GM19397 (cell line): Measurements from ENCODE around the gene MINK1.
"Not testable (repeated sequence)": the region's sequence is repeated elsewhere in the genome, so short reads cannot be mapped to it uniquely, and the experiment has no call there.

Source experiments
- ATAC-seq: cut with Tn5 transposase; IDR thresholded peaks from one replicate; pipeline ENCODE4 v1.9.1; 2021; ENCODE audit warnings: mild to moderate bottlenecking, moderate library complexity; ENCODE audit not compliant: unreplicated experiment

The MINK1 gene

DNA sequence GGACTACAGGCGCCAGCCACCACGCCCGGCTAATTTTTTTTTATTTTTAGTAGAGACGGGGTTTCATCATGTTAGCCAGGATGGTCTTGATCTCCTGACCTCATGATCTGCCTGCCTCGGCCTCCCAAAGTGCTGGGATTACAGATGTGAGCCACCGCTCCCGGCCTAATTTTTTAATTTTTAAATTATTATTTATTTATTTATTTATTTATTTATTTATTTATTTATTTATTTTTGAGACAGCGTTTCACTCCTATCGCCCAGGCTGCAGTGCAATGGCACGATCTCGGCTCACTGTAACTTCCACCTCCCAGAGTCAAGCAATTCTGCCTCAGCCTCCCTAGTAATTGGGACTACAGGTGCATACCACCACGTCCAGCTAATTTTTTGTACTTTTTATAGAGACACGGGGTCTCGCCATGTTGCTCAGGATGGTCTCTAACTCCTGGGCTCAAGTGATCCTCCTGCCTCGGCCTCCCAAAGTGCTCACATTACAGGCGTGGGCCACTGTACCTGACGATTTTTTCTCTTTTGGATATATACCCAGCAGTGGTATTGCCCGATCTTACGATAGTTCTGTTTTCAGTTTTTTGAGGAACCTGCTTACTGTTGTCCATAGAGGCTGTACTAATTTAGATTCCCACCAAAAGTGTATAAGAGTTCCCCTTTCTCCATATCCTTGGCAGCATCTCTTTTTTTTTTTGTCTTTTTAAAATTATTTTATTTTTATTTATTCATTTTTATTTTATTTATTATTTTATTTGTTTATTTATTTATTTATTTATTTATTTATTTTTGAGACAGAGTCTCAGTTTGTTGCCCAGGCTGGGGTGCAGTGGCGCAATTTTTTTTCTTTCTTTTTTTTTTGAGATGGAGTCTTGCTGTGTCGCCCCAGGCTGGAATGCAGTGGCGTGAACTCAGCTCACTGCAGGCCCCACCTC is 36.2 kb downstream of the MINK1 start:
- not testable (repeated sequence) for ATAC-seq

DNA sequence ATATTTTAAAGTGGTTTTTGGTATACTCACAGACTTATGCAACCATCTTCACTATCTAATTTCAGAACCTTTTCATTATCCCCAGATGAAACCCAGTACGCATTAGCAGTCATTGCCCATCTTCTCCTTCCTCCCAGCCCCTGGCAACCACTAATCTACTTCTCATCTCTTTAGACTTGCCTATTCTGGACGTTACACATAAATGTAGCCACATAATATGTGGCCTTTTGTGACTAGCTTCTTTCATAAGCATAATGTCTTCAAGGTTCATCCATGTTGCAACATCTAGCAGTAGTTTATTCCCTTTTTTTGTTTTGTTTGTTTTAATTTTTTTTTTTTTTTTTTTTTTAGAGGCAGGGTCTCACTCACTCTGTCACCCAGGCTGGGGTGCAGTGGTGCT is 37.7 kb downstream of the MINK1 start:
- no peak for ATAC-seq

DNA sequence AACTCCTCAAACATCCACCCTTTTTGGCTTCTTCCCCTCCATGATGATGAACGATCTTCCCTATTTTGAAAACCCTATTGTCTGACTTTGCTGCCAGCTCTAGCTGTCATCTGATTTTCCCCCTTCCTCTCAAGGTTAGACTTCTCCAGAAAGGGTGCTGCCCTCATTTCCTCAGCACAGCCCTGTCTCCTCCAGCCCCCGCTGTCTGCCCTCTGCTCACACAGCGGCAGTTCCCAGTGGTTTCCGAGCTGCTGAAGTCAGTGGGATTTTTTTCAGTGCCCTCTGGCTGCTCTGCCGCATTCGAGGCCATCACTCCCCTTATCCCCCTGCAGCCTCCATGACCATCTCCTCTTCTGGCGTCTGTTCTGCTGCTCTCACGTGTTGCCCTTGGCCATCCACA is 39.6 kb downstream of the MINK1 start:
- ATAC-seq: no peak

DNA sequence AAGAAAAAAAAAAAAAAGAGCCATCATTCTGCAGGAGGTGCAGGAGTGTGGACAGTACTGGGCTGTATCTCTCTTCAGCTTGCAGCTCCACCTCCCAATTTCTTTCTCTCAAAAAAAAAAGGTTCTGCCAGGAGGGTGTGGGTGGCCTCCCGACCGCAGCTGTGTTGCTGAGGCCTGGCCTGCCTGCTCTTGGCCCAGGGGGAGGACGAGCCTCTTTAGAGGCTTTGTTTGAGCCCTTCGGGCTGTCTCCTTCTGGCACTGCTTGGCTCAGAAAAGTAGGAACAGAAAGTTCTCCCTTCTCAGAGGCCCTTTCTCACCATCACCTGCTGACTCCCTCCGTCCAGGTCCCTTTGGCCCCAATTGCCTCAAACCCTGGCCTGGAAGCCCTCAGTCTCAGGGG is 43.9 kb downstream of the MINK1 start:
- ATAC-seq: no peak

DNA sequence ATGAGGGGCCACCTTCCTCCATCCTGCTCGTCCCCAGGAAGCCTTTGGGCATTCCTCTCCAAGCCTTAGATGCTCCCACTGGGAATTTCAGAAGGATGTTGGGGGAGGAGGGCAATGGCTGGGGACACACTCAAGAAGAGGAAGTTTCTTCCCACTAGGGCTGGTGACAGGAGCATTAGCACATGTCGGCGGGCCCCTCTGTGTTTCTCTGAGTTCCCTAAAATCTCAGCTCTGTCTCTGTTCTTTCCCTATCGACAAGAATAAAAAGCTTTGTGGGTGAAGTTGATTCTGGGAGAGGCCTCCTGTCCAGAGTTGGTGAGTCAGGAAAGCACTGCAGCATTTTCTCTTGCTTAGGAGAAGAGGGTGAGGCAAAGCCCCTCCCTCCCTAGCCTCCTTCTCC is 46.5 kb downstream of the MINK1 start:
- no peak for ATAC-seq

DNA sequence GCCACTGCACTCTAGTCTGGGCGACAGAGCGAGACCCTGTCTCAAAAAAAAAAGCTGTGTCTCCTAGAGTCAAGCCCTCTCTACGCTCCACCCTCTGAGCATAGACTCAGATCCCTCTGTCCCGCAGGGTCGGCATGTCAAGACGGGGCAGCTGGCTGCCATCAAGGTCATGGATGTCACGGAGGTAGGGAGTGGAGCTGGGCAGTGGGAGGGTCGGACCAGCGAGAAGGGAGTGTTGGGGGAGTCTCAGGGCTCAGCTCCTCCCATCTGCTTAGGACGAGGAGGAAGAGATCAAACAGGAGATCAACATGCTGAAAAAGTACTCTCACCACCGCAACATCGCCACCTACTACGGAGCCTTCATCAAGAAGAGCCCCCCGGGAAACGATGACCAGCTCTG is 47.7 kb downstream of the MINK1 start:
- no peak for ATAC-seq

DNA sequence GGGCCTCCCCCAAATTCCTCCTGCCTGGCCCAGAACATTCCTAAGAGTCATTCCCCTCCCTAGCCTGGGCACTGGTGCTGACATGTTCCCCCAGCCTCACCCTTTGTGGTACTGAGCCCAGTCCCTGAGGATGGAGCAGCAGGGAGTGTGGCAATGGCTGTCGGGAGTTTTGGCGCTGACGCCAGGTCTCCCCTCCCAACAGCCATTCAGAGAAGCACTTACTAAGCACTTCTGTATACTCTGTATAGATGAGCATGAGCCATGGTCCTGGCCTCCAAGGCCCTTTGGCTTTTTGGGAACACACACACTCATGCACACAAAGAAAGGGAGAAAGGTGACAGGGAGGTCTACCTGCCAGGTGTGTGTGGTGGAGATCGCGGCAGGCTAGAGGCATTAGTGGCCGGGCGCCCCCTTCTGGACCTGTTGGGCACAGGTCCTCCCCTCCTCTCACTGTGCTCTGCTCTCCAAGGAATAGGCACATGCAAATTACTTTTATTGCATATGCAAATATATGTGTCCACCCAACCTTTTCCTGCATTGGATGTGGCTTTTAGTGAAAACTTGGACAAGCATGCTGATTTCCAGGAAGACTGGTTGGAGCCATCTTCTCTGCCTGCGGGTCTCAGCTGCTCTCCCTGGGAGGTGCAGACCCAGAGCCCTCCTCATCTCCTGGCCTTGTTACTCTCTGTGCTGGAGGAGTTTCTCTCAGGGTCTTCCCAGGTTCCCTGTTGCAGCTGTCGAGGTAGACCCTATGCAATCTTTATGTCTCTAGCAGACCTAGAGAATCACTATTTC is 48.8 kb downstream of the MINK1 start:
- no peak for ATAC-seq

DNA sequence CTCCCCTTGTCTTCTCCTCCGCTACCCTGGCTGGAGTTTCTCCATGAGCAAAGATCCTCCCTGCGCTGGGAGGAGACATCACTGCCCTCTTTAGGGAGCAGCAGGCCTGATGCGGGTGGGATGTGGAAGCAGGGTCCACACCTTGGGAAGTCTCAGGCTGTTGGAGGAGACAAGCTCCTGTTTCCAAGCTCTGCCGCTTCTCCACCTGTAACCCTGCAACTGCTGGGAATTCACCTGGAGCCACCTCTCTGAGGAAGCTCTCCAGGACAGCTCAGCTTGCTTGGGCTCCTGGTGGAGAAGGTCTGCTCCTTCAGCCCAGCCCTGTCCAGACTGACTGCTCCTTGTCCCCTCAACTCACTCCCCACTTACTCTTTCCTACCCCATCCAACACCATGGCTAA is 51.3 kb downstream of the MINK1 start:
- ATAC-seq: no peak

DNA sequence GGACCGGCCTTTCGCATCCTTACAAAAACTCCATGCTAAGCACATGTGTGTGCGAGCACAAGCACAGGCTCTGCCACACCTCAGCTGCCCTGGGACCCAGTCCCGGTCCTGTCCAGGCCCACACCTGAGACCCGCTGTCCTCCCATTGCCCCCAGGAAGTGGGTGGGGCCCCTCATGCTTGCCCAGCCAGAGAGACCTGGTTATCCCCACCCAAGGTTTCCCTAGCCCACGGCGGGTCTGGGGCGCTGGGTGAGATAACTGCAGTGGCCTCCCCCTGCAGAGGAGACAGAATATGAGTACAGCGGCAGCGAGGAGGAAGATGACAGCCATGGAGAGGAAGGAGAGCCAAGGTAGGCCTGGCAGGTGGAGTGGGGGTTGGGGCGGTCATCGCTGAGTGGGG is 53.7 kb downstream of the MINK1 start:
- no peak for ATAC-seq

DNA sequence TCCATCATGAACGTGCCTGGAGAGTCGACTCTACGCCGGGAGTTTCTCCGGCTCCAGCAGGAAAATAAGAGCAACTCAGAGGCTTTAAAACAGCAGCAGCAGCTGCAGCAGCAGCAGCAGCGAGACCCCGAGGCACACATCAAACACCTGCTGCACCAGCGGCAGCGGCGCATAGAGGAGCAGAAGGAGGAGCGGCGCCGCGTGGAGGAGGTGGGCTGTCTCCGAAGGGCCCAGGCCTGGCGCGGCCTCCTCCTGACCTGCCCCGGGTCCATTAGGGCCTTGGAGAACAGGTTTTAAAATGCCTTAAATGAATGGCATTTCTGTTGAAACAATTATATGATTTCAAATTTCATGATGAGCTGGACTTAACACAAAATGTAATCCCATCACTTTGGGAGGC is 54.4 kb downstream of the MINK1 start:
- no peak for ATAC-seq

DNA sequence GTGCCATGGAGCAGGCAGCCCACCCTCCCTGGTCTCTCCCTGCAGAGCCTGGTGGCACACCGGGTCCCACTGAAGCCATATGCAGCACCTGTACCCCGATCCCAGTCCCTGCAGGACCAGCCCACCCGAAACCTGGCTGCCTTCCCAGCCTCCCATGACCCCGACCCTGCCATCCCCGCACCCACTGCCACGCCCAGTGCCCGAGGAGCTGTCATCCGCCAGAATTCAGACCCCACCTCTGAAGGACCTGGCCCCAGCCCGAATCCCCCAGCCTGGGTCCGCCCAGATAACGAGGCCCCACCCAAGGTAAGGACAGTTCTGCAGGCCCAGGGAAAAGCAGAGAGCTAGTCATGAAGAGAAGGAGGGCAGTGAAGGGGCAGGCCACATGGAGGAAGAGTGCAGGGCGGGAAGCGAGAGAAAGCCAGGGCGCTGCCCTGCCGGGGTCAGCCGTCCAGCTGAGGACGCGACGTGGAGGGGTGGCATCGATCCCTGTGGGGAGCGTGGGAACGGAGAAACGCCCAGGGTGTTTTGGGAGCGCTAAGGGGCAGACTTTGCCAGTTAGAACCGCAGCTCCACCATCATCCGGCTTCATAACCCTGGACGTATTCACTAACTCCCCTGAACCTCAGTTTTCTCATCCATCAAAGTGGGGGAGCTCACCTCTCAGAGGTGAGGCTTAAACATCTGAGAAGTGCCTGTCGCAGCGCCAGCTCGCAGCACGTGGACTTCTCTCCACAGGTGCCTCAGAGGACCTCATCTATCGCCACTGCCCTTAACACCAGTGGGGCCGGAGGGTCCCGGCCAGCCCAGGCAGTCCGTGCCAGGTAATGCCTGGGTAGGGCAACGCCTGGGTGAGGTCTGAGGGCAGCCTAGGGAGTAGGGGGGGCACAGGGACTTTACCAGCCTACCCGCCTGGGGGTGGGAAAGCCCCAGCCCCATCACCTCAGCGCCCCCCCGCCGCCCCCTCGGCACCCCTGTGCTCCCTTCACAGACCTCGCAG is 58.6 kb downstream of the MINK1 start:
- no peak for ATAC-seq

DNA sequence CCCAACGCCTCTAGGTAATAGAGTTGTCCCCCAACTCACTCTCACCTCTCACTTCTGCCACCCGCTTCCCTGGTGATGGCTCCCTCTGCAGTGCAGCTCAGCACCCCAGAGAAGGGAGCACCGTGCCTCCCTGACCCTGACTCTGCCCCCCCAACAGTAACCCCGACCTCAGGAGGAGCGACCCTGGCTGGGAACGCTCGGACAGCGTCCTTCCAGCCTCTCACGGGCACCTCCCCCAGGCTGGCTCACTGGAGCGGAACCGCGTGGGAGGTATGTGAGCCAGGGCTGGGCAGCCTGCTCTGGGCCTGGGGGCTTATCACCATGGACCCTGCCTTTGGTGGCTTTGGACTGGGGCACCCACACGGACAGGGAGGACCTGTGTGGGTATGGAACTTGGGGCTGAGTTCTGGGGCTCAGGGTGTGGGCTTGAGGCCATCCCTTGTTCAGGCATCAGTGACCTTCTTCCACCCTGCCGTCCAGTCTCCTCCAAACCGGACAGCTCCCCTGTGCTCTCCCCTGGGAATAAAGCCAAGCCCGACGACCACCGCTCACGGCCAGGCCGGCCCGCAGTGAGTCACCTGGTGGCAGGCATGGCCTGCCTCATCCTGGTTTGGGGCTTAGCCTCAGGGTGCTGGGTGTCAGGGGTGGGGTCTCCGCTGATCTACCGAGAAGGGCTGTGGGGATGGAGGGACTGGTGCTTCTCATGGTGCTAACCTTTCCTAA is 59.5 kb downstream of the MINK1 start:
- ATAC-seq: no peak

DNA sequence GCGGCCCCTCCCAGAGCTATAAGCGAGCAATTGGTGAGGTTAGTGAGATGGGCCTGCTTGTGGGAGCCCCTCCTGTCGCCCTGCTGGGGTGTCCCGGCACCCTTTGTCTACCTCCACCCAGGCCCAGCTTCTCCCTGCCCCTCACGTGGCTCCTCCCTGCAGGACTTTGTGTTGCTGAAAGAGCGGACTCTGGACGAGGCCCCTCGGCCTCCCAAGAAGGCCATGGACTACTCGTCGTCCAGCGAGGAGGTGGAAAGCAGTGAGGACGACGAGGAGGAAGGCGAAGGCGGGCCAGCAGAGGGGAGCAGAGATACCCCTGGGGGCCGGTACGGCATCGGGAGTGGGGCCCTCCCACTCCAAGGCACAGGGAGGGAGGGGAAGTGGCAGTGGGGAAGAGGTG is 60.1 kb downstream of the MINK1 start:
- no peak for ATAC-seq

DNA sequence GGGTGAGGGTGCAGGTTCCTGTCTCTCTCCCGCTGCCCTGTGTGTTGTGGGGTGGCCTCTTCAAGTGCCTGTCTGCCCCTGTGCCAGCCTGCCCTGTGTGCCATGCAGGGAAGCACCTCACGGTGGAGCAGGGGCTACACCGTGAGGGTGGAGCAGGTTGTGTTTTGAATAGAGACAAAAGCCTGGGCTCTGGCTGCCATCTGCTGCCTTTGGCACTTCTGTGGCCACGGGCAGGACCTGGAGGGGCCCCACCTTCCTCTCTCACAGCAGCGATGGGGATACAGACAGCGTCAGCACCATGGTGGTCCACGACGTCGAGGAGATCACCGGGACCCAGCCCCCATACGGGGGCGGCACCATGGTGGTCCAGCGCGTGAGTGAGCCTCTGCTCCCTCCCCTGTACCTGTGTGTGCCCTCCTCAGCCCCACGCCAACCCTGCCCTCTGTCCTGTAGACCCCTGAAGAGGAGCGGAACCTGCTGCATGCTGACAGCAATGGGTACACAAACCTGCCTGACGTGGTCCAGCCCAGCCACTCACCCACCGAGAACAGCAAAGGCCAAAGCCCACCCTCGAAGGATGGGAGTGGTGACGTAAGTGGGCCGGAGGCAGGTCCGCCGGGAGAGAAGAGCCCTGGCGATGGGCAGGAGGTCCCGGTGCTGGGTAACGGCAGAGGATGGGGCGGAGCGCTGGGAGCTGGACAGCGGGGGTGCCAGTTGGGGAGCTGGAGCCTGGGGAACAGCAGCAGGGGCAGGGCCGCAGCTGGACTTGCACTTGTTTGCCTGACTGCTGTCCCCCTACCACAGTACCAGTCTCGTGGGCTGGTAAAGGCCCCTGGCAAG is 60.8 kb downstream of the MINK1 start:
- ATAC-seq: no peak

DNA sequence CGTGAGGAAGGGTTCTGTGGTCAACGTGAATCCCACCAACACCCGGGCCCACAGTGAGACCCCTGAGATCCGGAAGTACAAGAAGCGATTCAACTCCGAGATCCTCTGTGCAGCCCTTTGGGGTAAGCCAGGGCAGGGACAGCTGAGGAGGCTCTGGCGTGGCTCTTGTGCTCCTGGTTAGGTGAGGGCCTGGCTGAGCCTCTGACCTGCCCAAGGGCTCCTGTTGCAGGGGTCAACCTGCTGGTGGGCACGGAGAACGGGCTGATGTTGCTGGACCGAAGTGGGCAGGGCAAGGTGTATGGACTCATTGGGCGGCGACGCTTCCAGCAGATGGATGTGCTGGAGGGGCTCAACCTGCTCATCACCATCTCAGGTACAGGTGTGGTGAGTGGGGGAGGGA is 62.0 kb downstream of the MINK1 start:
- ATAC-seq: no peak

DNA sequence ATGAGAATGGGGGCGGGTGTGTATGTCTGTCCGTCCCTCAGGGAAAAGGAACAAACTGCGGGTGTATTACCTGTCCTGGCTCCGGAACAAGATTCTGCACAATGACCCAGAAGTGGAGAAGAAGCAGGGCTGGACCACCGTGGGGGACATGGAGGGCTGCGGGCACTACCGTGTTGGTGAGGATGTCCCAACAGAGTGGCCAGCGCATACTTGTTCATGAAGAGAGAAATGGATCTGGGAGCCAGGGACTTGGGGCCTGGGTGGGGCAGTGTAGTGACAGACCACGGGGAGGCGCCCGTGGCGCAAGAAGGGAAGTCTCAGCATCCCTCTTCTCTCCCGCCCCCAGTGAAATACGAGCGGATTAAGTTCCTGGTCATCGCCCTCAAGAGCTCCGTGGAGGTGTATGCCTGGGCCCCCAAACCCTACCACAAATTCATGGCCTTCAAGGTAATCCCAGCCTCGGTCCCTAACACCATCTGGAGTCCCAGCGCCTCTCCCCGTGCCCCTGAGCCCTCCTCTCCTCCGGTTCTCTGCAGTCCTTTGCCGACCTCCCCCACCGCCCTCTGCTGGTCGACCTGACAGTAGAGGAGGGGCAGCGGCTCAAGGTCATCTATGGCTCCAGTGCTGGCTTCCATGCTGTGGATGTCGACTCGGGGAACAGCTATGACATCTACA is 62.7 kb downstream of the MINK1 start:
- ATAC-seq: no peak

DNA sequence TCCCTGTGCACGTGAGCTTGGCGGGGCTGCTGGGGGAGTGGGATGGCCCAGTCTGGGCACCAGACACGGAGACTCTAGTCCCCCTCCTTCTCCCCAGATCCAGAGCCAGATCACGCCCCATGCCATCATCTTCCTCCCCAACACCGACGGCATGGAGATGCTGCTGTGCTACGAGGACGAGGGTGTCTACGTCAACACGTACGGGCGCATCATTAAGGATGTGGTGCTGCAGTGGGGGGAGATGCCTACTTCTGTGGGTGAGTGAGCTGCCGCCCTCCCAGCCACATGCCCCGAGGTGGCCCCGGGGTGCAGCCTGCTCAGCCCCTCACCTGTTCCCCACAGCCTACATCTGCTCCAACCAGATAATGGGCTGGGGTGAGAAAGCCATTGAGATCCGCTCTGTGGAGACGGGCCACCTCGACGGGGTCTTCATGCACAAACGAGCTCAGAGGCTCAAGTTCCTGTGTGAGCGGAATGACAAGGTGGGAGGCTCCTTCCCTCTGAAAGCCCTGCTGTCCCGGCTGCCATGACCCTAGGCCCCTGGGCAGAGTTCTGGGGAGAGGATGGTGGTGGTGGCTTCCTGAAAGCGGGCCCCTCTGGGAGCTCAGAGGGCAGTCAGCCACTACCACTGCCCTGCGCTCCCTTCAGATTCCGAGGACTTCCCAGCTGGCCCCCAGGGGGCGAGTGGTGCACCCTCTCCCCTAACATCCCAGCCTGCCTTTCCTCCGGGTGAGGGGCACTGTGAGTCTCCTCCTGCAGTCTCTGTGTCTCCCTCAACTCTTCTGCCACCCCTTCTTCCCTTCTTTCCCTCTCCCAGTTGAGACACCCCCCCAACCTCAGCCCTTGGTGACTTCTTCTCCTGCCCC is 63.4 kb downstream of the MINK1 start:
- no peak for ATAC-seq

DNA sequence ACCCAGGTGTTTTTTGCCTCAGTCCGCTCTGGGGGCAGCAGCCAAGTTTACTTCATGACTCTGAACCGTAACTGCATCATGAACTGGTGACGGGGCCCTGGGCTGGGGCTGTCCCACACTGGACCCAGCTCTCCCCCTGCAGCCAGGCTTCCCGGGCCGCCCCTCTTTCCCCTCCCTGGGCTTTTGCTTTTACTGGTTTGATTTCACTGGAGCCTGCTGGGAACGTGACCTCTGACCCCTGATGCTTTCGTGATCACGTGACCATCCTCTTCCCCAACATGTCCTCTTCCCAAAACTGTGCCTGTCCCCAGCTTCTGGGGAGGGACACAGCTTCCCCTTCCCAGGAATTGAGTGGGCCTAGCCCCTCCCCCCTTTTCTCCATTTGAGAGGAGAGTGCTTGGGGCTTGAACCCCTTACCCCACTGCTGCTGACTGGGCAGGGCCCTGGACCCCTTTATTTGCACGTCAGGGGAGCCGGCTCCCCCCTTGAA is 64.1 kb downstream of the MINK1 start:
- ATAC-seq: no peak
